HG03045 (cell line): ENCODE measurements around the gene SERPINF2.
"Not testable (repeated sequence)": the region's sequence is repeated elsewhere in the genome, so short reads cannot be mapped to it uniquely, and the experiment has no call there.

Experiments used
- ATAC-seq: cut with Tn5 transposase; IDR thresholded peaks from one replicate; pipeline ENCODE4 v1.9.1; 2021; ENCODE audit warnings: mild to moderate bottlenecking, moderate library complexity; ENCODE audit not compliant: unreplicated experiment

Gene SERPINF2

DNA sequence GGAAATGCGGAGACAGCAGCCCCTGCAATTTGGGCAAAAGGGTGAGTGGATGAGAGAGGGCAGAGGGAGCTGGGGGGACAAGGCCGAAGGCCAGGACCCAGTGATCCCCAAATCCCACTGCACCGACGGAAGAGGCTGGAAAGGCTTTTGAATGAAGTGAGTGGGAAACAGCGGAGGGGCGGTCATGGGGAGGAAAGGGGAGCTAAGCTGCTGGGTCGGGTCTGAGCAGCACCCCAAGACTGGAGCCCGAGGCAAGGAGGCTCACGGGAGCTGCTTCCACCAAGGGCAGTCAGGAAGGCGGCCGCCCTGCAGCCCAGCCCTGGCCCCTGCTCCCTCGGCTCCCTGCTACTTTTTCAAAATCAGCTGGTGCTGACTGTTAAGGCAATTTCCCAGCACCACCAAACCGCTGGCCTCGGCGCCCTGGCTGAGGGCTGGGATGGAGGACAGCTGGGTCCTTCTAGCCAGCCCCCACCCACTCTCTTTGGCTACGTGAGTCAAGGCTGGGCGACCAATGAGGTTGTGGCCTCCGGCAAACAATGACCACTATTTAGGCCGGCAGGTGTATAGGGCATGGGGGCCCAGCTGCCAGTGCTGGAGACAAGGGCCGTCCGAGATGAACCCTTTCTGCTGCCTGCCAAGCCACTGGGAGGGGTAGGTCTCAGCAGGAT is 19.7 kb downstream of the SERPINF2 start:
- no peak for ATAC-seq

DNA sequence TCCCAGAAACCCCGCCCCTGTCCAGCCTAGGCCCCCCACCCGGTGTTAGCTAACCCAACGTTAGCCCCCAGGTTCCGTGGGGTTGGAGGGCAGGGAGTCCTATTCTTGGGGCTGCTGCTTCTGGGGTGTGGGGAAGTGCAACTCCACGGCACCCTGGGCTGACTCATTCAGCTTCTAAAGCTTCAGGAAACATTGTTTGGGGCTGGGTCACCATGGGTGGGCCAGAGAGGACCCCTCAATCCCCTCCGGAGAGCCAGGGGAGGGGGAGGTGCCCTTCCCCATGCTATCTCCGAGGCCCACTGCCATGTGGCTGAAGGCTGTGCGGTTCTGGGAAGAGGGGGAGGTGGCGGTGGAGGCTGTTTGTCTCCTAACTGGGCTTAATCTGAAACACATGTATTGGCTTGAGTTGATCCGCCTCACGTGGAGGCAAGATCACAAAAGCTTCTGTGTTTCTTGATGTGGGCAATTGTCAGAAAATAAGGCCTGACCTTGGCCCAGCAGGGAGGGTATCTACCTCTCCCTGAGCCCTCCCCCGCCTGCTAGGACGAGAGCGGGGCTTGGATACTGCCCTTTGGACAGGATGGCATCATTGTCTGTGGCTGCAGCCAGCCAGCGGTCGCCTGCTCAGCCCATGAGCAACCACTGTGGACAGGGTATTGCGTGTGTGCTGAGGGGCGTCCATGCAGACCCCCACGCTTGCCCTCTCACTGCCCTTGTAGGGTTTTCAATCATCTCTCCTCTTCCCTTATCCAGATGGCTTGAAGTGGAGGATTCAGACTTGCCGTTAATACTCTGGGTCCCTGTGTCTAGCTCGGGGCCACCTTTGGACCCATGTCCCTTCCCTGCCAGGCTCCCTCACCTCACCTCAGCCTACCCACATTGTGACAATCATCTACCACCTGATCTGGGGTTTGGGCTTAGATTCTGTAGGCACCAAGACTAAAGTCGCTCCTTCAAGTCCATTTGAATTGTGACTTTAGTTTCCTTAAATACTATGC is 20.5 kb downstream of the SERPINF2 start:
- ATAC-seq = no peak

DNA sequence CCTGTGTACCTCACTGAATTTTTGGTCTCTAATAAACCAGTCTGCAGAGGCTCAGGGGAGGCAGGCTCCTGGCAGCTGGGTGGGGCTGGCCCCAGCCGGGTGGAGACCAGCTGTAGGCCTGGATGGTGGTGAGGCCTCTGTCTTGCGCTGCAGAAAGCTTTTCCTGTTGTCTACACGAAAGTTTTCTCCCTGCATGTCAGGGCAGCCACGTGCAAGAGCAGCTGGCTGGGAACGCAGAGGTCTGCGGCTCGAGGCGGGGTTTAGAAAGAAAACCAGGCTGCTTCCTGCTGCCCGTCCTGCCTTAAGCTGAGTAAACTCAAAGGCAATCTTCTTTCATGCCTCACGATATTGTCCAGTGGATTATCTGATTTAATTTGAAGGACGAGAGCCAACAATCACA is 21.6 kb downstream of the SERPINF2 start:
- ATAC-seq = no peak

DNA sequence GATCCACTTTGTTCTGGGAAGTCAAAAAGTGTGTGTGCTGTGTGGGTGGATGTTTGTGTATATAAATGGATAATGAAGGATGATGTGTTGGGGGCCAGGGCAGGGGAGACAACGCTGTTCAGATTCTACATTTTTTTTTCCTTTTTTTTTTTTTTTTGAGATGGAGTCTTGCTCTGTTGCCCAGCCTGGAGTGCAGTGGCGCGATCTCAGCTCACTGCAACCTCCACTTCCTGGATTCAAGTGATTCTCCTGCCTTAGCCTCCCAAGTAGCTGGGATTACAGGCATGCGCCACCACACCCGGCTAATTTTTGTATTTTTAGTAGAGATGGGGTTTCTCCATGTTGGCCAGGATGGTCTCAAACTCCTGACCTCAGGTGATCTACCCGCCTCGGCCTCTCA is 22.0 kb downstream of the SERPINF2 start:
- not testable (repeated sequence) for ATAC-seq

DNA sequence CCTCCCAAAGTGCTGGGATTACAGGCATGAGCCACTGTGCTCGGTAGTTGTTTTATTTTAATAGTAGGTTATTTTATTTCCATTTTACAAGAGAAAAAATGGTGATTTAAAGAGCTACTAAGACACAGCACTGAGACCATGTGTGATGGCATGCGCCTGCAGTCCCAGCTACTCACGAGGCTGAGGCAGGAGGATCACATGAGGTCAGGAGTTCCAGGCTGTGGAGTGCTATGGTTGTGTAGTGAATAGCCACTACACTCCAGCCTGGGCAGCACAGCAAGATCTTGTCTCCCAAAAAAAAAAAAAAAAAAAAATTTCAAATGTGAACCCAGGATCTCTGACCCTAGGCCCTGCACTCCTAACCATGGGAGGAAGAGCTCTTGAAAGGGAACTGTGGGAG is 22.9 kb downstream of the SERPINF2 start:
- ATAC-seq = no peak

DNA sequence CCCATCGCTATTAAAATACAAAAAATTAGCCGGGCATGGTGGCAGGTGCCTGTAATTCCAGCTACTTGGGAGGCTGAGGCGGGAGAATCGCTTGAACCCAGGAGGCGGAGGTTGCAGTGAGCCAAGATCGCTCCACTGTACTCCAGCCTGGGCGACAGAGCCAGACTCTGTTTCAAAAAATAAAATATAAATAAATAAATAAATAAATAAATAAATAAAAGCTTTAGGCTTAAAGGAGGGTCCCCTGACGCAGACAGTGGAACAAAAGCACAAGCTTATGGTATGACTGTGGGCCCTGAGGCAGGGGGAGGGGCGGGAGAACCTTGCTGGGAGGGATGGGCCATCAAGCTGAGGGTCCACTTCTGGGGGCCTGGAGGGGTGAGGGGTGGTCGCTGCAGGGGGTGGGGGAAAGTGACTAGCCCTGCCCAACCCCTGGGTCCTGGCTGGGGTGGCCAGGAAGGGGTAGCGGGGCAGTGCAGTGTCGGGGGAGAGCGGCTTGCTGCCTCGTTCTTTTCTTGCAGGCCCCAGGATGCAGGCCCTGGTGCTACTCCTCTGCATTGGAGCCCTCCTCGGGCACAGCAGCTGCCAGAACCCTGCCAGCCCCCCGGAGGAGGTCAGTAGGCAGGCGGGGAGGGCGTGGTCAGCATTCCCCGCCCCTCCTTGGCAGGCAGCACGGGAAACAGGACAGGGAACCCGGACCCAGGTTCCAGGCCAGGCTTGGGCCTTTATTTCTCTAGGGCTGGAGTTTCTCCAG is 23.9 kb downstream of the SERPINF2 start:
- no peak for ATAC-seq

DNA sequence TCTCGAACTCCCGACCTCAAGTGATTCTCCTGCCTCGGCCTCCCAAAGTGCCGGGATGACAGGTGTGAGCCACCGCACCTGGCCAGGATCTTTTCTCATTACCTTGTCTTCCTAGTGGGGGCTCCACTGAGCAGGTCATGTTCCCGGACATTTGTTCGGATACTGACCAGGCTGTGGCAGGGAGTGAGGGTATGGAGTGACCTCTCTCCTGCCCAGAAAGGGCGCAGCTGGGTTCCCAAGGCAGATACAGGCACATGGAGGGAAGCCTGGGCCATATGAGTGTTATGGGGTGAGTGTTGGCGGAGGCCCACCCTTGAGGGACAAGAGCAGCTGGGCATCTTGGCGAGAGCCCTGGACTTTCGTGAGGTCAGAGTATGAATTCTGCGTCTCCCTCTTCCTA is 24.7 kb downstream of the SERPINF2 start:
- ATAC-seq = no peak

DNA sequence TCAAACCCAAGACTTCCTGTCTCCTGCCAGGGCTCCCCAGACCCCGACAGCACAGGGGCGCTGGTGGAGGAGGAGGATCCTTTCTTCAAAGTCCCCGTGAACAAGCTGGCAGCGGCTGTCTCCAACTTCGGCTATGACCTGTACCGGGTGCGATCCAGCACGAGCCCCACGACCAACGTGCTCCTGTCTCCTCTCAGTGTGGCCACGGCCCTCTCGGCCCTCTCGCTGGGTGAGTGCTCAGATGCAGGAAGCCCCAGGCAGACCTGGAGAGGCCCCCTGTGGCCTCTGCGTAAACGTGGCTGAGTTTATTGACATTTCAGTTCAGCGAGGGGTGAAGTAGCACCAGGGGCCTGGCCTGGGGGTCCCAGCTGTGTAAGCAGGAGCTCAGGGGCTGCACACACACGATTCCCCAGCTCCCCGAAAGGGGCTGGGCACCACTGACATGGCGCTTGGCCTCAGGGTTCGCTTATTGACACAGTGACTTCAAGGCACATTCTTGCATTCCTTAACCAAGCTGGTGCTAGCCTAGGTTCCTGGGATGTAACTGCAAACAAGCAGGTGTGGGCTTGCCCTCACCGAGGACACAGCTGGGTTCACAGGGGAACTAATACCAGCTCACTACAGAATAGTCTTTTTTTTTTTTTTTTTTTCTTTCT is 27.3 kb downstream of the SERPINF2 start:
- no peak for ATAC-seq

DNA sequence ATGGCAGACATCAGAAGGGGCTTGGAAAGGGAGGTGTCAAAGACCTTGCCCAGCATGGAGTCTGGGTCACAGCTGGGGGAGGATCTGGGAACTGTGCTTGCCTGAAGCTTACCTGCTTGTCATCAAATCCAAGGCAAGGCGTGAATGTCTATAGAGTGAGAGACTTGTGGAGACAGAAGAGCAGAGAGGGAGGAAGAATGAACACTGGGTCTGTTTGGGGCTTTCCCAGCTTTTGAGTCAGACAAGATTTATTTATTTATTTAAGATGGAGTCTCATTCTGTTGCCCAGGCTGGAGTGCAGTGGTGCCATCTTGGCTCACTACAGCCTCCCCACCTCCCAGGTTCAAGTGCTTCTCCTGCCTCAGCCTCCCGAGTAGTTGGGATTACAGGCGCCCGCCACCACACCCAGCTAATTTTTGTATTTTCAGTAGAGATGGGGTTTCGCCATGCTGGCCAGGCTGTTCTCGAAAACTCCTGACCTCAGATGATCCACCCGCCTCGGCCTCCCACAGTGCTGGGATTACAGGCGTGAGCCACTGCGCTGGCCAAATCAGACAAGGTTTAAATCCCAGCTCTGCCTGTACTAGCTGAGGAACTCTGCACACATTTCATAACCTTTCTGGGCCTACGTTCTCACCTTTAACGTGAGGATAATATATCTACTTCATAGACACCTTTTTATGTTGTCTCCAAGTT is 30.5 kb downstream of the SERPINF2 start:
- not testable (repeated sequence) for ATAC-seq

DNA sequence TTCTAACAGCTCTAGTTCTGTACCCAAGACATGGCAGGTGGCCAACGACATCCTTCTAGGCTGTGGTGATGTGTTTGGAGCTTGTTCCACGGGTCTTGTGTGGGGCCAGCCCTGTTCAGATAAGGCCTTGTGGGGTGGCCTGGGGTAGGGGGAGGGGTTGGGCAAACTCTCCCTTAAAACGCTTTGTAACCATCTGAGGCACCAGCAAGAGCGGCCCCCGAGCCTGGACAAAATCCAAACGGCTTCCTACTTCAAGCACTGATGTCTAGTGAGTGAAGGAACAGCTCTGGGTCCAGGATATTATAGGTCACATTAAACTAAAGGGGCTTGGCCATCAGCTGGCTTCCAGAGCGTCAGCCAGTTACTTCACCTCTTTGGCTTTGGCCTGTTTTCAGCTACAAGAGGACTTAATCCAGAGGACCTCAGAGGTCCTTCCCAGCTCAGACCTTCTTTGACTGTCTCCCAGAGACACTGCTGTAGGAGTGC is 31.1 kb downstream of the SERPINF2 start:
- ATAC-seq = no peak

DNA sequence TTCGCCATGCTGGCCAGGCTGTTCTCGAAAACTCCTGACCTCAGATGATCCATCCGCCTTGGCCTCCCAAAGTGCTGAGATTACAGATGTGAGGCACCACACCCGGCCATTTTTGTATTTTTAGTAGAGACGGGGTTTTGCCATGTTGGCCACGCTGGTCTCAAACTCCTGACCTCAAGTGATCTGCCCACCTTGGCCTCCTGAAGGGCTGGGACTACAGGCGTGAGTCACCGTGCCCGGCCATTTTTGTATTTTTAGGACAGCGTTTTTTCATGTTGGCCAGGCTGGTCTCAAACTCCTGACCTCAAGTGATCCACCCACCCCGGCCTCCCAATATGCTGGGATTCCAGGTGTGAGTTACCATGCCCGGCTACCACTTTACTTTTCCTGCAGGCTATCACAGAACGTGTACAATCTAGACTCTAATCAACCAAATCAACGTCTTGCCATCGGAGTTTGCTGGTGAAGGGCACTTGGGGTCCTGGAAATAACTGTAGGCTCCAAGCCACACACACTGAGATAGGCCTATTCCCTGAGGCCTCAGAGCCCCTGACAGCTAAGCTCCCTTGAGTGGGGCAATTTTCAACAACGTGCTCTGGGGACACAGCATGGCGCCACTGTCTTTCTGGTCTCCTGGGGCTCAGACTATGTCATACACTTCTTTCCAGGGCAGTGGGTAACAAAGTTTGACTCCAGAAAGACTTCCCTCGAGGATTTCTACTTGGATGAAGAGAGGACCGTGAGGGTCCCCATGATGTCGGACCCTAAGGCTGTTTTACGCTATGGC is 31.9 kb downstream of the SERPINF2 start:
- no peak for ATAC-seq

DNA sequence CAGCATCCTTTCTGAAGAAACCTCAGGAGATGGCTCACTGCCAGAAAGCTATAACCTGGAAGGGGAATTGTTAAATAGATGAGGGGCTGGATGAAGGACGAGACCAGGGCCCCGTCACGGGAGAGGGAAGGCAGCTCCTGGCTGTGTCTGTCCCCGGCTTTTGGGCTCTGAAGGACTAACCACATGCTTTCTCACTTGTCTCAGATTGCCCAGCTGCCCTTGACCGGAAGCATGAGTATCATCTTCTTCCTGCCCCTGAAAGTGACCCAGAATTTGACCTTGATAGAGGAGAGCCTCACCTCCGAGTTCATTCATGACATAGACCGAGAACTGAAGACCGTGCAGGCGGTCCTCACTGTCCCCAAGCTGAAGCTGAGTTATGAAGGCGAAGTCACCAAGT is 33.7 kb downstream of the SERPINF2 start:
- ATAC-seq = no peak

DNA sequence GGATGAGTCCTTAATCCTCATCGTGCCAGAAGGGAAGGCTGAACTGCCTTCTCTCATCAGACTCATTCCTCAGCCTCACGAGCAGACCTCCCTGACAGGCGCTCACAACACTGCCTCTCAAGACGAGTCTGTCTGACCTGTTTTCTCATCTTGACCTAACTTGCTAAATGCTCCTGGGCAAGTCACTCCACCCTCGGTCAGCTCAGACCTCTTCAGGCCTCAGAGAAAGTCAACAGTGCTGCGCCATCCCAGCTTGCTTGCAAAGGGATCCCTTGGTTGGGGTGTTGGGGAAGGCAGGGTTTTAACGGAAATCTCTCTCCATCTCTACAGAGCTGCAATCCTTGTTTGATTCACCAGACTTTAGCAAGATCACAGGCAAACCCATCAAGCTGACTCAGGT is 34.2 kb downstream of the SERPINF2 start:
- ATAC-seq = no peak

DNA sequence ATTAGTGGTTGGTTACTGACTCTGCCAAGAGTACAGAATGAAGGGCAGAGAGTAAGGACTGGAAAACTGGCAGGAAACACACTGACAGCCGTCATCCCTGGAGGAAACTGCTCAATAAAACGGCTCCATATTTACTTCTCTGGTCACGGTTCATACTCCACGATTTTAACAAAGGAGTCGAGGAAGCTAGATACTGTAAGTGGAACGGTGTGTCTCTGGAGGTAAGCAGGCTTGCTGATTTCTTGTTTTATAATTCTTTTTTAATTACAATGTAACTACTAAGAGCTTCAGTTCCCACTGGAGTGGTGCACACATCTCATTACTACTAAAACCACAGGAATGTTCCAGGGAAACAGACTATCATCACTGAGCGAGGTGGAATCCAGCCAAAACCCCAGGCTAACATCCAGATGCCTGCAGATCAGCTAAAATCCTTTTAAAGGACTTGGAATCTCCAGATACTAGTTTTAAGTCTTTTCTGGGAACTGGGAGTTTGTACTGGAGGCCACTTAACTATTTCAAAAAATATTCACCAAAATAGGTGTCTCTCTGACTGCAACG is 37.0 kb downstream of the SERPINF2 start:
- no peak for ATAC-seq

DNA sequence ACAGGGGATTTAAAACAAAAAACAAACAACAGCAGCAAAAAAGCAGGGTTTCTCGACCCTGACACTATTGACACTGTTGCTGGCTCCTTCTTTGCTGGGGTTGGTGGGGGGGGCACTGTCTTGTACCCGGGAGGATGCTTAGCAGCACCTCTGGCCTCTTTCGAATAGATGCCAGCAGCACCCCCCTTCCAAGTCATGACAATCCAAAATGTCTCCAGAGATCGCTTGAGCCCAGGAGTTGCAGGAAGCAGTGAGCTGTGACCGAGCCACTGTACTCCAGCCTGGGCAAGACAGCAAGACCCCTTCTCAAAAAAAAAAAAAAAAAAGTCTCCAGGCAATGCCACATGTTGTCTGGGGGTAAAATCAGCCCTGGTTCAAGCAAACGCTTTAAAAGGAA is 39.5 kb downstream of the SERPINF2 start:
- no peak for ATAC-seq

DNA sequence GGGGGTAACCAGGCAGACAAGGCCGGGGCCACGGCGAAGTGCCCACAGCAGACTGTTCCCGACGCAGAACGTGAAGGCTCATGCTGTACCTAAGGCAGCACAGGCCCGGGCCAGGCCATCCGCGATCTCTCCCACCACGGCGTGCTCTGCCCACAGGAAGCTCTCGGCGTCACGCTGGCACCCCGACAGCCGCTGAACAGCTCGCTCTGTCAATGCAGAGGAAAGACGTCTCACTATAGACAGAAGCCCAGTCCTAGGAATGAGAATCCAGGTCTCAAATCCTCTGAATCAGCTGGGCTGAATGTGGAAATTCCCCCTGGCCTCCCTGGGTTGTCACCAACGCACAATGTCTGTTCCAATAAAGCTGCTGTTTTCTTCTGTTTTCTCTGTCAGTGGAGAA is 40.6 kb downstream of the SERPINF2 start:
- no peak for ATAC-seq

DNA sequence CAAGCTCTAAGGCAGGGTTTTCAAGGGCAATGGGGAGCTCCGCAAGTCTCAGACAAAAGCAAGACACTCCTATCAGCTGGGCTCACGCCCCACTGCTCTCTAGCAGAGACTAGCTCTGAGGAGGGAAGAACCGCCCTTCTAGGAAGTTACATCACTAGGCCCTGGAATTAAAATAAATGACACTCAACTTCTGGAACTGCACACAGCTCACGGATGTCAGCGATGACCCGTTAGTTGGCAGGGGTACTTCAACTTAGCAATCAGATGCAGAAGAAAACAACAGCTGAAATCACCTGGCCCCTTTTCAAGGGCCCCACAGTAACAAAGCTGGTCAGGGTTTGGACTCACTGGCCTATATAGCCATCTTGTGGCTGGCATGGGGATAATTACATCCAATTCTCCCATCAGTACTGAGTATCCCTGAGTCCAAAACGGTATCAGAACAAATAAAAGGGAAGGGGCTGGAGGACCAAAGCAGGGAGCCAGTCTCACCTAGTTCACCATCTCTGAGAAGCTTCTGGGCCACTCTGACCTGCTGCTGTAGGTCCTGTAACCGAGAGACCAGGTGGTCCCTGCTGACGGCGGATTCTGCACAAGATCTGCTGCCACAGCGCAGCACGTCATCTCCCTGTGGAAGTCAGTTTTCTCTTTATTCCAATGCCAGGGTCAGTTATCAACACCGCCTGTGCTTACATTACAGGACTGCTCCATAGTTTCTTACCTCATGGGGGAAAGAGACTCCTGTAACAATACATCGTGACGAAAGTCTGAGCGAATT is 41.4 kb downstream of the SERPINF2 start:
- ATAC-seq = no peak

DNA sequence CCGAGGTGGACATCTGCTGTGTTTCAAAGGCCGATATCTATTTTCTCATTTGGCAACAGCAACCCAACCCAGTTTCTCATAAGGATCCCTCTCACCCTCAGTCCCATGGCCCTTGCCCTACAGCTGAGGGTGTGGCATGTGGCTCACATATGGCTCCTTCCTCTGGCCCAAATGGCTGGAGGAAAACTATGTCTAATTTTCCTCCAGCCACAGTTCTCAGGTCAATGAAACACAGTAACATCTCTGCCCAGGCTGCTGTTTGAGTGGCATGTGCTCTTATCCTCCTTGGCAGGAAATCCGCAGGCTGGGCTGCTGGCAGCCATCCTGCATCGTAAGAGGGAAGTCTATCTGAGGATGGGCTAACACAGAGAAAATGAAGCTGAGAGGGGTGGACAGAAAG is 43.3 kb downstream of the SERPINF2 start:
- no peak for ATAC-seq
